ENCODE measurements around the gene GPRIN1.

DNA sequence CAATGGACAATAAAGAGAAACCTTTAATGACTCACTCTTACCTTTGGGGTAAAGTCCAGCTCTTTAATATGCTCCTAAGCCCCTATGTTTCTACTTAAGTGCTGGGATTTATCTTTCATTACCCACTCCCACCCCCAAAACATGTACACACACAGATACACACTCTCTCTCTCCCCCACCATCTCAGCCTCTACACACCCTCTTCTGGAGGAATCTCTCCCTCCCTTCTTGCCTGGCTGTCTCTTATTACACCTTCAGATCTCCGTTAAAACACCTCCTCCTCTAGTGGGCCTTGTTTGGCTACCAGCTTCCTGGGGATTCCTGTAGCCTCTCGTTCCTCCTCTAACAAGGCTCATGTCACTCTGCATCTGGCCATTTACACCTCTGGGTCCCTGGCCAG lies 6.9 kb downstream of the GPRIN1 start:
- TF ChIP-seq, protein P1, sequence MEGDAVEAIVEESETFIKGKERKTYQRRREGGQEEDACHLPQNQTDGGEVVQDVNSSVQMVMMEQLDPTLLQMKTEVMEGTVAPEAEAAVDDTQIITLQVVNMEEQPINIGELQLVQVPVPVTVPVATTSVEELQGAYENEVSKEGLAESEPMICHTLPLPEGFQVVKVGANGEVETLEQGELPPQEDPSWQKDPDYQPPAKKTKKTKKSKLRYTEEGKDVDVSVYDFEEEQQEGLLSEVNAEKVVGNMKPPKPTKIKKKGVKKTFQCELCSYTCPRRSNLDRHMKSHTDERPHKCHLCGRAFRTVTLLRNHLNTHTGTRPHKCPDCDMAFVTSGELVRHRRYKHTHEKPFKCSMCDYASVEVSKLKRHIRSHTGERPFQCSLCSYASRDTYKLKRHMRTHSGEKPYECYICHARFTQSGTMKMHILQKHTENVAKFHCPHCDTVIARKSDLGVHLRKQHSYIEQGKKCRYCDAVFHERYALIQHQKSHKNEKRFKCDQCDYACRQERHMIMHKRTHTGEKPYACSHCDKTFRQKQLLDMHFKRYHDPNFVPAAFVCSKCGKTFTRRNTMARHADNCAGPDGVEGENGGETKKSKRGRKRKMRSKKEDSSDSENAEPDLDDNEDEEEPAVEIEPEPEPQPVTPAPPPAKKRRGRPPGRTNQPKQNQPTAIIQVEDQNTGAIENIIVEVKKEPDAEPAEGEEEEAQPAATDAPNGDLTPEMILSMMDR (IDR thresholded peaks at IDR 0.05) = no peak
- TF ChIP-seq POLR2A (IDR thresholded peaks at IDR 0.05) = no peak

All from right lobe of liver (tissue), 4 donors.